DMS 273 treated with DMSO at 0.1 percent for 48 hours (cell line): ENCODE results near the gene FMN1.
A peak's percentile ranks its signal among the peaks of the same experiment; 100 is the strongest.

ENCODE experiments used
- DNase-seq: peaks from one replicate; lab custom pipeline; 2025; lab: John Stamatoyannopoulos, UW

FMN1 gene

DNA sequence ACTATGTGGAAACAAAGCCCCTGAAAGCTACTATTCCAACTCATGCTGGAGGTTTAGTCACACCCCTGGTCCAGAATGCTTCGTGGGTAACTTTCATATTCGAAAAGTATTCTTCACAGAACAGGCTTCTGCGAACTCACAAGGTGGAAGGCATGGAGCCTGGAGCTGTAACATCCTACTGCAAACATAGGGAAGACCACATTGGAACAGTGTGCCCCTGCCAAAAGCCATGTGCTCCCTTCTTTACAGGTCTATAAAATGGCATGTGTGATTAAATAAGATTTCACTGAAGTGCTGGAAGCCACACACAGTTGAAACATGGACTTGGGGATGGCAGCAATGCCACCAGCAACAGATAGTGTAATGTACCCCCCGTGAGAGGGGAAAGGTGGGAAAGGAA, 370.8 kb downstream of the FMN1 start:
- DNase-seq: no peak

DNA sequence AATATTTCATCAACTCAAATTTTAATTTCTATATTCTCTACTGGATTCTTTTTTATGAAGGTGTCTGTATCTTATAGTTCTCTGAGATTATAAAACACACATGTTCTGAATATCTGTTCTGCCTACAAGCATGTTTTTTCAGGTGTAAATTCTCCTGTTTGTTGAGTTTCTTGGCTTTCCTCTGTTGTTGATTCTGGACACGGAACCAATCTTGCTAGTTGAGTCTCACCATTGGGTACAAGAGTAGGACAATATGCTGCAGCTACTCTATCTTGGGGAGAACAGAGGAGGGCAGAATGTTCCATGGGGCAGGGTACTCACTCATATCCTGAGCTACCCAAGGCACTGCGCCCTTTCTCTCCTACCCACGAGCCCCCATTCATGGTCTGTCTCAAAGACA, 371.8 kb downstream of the FMN1 start:
- no peak for DNase-seq

DNA sequence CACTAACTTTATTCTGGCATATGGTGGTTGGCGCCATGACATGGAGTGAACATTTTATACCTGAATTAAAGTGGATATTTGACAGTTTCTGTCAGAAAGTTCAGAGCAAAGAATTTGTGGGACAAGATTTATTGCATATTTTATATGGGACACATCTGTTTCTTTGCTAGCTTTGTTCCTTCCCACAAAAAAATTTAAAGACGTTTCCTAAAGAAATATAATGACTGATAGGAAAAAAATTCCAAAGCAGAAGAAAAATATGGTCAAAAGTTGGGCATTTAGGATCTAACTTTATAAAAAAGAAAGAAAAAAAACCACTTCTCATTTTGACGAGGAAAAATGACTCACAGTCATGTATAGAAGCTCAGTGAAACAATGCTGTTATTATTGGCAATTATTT, 375.1 kb downstream of the FMN1 start:
- no peak for DNase-seq

DNA sequence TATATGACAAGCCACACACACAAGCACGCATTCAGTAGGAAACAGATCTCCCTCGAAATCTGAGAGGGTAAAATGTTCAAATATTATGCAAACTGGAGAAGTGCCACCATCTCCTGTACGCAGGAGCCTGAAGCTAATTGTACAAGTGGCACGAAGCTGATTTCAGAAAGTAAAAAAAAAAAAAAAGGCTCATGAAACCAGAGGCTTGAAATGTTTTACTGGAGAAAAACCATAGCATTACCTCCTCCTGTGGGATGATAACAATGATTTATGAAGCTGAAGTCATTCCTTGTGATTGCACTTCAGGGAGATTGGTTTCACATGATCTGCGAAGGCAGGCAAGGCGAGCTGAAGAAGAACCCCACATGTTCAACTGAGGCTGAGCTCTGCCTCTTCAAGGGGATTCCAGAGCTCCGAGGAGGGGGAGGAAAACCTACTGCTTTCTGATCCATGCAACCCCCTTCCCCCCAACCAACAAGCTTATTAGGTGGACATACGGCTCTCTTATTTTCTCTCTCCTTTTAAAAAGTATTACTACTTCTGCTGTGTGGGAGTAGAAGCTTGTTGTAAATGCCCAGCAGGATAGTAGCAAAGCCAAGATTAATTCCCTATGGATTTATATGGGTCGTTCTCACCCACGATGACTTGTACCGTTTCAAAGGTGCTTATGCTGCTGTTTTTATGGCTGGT, 375.6 kb downstream of the FMN1 start:
- DNase-seq: peak; percentile 29

DNA sequence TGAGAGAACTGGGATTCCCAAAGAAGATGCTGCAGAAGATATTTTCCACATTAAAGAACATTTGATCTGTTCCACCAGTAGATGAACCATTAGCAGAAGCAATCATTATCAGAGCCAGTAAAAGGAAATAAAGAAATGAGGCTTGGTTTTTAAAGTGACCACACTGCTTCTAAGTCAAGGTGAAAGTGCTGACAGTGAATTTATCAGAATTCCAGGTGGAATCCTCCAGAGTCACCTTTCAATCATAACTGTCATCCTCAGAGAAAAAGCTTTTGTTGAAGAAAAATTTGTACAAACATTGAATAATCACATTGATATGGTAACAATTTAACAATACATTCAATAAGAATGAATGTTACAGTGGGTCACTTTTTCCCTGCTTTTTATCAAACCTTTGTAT, 376.9 kb downstream of the FMN1 start:
- no peak for DNase-seq

DNA sequence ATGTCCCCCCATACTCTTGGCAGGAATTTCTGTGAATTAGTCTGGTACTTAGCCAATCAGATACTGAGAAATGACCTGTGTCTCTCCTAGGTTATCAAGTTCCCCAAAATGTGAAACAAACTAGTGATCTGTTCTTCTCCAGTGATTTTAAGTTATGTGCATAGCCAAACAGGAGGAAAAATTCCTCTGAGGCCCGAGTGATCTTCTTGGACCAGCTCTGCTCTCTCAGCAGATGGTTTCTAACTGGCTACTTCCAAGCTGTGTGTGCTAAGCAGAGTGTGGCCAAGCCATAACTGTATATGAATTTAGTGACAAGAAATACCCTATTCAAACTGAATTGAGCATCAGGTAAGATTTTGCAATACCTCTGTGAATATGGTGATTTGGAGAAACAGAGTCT, 387.2 kb downstream of the FMN1 start:
- DNase-seq: no peak

DNA sequence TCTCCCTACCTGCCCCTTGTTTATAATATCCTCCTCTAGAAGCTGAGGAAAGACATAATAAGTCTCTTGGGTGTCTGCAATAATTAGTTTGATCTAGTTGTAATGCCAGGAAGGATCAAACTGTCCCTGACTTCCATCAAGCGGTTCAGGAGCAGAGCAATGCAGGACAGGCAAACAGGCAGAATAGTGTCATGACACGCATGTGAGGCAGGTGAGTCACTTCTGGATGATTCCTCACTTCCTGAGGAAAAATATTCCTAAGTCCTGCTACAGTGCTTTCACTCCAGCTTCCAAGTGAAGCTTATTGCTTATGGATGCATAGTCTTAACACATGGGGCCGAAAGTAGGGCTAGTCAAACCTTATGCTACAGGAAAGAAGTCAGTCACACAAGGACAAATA, 390.9 kb downstream of the FMN1 start:
- no peak for DNase-seq

DNA sequence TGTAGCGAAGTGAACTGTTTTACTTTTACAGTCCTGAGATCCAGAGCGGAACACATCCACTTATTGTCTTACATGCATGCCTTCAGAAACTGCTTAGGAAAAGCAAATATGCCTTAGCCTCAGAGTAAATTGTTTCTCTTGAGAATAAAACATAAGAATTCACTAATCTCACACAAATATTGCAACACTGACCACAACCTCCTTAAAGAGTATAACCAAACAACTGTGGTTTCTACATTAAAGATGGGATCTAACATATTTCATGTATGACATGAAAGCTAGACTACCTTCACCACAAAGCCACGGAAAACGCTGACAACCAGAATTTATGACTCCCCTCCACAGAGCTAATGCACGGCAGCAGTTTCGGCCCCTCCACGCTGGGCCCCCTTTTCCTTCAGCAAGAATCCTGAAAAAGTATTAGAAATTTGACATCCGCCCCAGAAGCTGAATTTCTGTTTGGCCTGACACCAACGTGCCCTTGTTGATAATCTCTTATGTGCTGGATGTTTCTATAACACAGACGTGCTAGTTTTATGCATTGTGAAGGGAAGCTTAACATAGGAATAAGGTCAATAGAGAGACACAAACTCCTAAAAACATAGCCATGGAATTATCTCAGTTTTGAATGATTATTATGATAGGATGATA, 392.1 kb downstream of the FMN1 start:
- DNase-seq: no peak

DNA sequence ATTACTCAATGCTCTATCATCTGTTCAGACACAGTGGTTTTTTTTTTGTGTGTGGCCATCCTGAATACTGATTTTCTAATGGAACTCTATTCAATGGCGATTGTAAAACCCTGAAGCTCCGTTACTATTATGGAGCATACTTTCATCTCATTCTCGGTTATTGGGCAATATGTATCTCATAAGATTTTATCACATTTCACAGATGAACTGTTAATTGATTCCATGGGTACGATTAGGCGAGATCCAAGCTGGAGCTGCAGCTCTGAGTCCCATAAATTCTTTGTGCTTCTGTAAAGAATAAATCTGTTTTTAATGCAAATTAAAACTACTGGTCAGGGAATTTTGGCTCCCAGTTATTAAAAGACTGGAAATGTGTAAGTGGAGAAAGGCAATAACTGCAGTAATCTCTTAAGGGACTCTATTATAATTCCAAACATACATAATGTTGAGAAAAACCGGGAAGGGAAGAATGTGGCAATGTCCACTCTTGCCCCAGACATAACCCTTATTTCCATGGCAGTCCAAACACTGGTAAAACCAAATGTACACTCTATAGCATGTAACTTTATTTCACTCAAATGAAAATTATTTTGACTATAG, 394.5 kb downstream of the FMN1 start:
- DNase-seq: no peak

DNA sequence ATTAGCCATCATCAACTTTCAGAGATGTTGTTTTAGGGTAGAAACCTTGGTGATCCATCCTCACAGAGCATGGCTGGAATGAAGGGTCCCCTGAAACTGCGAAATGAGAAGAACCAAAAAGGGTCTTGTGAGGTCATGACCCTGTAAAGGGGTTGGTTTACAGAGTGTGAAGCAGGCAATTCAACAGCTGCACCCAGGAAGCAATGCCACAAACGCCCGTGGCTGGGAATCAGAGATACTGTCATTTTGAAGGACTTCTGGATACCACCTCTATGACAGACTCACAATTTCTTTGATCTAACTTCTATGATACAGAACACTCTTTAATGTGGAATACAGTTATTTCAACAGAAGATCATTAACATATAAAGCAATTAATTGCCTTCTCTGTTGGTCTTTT, 397.7 kb downstream of the FMN1 start:
- DNase-seq: no peak

DNA sequence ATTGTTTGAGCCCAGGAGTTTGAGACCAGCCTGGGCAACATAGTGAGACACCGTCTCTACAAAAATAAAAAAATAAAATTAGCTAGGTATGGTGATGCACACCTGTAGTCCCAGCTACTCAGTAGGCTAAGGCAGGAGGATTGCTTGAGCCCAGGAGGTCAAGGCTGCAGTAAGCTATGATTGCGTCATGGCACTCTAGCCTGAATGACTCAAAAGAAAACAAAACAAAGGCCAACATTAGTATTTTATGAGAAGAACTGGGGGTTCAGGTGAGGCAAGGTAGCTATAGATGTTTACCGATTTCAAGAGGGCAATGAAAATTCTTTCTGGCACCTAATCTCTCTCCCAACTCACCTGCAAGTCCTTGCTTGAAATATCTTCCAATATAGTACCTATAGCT, 399.5 kb downstream of the FMN1 start:
- no peak for DNase-seq

DNA sequence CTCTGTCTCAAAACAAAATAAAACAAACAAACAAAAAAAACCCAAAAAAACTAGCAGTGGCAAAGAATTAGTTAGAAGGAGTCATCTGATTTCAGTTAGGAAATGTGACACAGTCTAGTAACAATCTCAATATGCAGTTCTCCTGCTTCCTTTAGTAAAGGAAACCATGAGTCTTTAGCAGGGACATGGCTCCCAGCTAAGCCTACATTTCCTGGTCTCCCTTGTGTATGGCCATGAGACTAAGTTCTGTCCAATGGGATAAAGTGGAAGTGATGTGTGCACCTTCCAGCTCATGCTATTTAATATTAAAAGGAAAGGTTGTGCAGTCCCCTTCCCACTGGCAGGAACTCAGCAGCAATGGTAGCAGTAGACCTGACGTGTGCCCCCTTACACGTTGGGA, 402.1 kb downstream of the FMN1 start:
- DNase-seq: no peak

DNA sequence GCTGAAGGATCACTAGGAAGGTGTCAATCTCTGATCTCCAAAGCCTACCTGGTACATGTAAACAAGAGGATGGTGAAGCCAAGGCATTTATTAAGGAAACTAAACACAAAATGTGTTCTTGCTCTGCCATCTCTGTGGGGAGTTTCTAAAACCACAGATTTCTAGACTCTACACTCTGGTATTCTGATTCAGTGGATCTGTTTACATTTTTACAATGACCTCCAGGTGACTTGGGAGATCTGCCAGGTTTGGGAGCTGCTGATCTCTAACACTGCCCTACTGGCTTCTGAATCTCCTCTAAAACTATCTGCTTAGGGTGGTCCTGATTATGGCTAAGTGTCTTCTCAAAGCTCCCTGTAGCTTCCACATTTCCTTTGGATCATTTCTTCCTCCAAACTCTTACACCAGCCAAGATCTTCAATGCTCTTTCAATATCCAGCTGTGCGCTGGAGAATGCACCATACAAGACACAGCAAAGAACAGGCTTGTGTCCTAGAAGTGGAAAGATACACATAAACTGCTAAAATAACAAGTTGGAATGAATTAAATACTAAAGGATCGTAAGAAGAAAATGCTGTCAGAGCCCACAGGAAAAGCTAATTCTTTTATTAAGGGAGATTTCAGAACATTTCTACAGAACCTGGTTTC, 404.0 kb downstream of the FMN1 start:
- no peak for DNase-seq

DNA sequence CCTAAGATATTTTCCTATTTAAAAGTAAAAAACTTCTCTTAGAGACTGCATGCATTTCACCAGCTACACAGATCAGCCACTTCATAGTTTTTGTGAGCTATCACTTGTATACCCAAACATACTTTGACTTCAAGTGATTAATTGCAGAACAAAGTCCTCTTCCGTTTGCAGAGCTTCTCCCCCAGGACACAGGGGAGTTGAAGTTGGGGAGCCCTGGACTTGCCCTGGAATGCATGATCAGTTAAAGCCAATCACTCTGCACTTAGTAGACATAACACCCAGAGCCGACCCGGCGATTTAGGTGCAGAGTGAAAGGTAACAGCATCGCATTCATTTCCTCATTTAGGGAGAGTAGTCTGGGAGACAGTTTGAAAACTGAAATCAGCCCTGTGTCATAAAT, 406.6 kb downstream of the FMN1 start:
- DNase-seq: no peak

DNA sequence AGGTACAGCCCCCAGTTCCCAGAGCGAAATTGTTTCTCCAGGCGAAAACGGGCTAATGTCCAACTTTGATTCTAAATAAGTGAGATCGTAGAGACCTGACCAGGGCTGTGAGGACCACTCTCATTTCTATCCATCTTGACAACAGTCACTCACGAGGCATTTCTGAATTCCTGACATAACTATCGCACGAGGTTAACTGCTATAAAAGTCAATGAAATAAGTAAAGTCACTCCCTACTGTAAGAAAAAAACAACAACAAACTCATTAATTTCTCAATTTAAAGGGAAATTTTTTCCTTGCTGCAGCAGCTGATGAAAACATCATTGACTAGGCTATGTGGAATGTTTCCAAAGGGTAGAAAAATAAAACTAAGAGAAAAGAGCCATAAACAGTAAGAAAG, 407.6 kb downstream of the FMN1 start:
- DNase-seq: no peak

DNA sequence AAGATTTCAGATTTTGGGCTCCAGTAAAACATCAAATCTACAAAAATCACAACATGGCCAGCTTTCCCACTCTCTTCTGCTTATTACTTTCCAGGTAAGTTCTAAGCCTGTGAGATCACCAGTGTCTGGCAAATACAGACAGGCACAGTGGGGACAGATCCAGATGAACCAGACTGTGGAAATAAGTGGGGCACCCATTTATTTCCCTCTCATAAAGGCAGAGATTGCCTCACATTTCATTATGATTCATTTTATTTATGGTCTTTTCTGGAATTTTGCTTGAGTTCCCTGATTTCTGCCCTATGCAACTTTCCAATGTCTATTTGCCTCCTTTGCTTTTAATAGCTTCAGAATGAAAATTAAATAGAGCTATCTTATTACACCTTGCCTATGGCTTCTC, 409.9 kb downstream of the FMN1 start:
- DNase-seq: no peak

DNA sequence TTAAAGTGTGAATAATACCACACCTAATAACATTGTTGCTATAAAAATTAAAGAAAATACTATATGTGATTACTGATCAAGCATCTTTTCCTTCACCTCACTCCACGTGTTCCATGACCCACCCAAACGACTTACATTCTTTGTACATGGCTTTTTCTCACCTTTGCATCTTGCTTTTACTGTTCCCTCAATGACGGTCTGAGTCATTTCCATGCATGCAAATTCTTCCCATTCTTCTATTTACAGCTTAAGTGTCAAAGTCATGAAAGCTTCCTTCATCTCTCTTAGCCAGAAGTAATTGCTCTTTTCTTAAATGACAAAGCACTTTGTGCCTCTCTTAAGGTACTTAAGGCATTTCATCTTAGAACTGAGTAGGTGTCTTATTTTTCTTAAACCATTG, 412.7 kb downstream of the FMN1 start:
- no peak for DNase-seq

DNA sequence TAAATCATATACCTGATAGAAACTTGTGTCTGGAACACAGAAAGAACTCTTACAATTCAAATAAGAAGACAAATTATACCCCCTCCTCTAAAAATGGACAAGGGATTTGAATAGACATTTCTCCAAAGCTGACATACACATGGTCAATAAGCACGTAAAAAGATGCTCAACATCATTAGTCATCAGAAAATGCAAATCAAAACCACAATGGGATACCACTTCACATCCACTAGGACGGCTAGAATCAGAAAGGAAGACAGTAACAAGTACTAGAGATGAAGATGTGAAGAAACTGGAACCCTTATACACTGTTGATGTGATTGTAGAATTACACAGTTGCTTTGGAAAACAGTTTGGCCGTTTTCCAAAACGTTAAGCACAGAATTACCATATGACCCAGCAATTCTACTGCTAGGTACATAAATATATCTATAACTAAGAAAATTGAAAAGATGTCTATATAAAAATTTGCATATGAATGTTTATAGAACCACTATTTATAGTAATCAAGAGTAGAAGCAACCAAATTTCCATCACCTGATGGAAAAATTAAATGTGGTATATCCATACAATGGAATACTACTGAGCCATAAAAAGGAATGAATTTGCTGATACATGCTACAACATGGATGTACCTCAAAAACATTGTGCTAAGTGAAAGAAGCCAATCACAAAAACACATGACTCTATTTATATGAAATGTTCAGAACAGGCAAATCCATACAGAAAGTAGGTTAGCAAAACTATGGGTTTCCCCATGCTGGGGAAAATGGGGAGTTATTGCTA, 415.9 kb downstream of the FMN1 start:
- no peak for DNase-seq

DNA sequence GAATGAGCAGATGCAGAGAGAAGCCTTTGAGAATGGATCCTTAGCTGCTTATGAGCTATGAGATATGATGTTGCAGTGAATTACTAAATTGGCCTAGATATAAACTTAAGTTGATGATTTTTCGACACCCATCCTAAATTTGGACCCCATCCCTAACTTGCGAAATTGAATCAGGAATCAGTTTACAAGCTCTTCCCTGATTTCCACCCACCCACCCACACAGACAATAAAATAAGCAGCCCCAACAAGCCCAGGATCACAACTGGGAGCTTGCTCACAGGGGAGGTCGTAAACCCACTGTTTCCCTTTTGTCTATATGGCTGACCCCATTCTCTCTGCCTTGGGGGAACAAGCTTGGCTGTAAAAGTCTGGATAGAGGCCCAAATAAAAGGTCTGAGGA, 419.4 kb downstream of the FMN1 start:
- no peak for DNase-seq

DNA sequence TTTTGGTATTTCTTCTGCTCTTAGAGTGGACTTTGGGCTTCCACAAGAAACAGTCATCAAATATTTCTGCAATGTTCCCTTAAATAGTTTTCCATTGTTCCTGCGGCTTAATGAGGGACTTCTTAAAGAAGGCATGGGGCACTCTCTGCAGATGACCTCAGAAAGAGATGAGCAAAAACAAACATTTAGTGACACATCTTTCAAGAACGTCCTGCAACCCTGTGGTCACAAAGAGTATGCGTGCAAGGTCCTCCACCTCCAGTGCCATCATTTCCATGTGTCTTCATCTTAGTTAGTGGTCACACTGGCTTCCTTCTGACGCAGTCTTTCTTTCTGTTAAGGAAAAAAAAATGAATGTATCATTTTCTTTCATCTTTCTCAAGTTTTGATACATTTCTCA, 420.5 kb downstream of the FMN1 start:
- DNase-seq: no peak

DNA sequence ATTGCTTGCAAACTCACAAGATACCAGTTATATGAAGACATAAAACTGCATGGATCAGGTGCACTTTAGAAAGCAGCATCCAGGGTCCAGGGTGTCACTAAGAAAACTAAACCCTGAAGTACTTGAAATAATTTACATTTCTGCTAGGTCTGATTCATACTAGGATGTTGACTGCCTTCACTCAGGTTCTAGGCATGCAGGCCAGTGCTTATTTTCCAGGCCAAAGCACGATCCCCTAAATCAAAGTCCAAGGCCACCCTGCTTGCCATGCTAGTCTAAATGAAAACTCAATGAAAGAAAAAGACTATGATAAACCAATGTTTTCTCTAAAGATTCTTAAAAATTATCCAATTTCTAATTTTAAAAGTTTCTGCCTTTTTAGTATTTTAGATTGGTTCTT, 427.3 kb downstream of the FMN1 start:
- DNase-seq: no peak

DNA sequence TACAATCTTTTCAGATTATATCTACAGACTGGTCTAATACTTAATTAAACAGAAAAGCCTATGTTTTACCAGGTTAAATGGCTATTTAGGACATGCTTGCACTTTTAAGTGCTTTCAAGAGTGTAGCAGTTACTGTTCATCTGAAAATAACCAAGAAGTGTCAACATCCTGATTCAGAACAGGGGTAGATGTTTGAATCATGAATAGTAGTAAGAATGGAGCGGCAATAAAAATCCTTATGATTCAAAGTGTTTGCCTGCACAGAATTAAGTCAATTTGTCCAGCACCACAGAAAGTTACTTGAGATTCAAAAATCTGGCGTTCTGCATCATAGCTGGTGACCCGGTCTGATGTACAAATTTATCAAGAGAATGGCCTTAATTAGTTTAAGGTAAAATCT, 428.4 kb downstream of the FMN1 start:
- no peak for DNase-seq

DNA sequence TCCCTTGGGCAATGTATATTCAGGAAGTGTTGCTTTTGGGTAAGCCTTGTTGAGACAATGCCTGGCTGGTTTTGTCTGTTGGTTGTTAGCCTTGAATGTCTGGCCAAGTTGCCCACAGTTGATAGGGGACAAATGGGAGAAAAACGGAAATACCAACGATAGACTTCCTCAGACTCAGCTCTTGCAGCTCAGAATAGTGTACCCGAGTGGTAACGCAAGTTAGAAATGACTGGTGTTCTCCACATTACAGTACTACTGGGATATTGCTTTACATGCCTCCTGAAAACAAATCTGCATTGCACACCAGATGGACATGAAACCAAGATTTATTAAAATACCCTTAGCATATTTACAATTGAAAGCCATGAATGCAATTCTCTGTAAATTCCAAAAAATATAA, 429.3 kb downstream of the FMN1 start:
- DNase-seq: no peak
